Measurements from ENCODE around the gene ALG12. TPM values are rescaled to one million over a fixed set of nuclear protein-coding genes. Genes with fewer than 3 reads are reported as not detected.

Gene ALG12
- total and polyA plus RNA-seq, 2 of the 8 experiments (the other 6 are each of a cell fraction or from before 2014, with no cell fraction given) = 13.4 to 22.5 TPM

DNA sequence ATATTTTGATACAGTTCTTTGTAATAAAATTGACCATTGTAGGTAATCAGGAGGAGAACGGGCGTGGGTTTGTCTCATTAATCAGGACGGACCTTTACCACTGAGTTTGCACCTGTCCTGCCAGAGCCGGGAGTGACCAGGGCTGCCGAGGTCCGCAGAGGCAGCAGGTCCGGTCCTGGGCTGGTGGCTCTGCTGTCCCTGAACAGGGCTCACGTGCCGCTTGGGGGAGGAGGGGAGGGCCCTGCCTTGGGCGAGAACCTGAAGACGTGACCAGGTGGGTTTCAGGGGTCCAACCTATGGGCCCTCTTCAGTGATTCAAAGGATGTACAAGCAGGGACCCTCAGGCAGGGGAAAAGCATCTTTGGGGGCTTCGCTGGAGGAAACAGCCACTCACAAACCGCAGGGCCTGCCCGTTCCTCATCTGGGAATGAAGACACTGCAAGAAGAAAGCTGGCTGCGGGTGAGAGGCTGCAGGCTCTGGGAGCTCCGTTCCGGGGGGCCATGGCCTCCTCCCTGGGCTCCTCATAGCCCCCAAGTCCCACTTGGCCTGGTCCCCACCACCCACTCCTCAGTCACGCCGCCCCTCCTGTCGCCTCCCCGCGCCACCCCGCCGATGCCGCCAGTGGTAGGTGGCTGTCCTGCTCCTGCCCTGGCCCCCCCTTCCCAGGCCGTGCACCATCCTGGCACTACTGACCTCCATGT lies 9.4 kb upstream of the ALG12 start:
- H3K14ac ChIP-seq (ENCODE audit: insufficient read length) = no peak overlapping the region
- H4K91ac ChIP-seq (replicated peaks; ENCODE audit: insufficient read length, low read length) = no peak overlapping the region
- H3K56ac ChIP-seq (replicated peaks; ENCODE audit: insufficient read length, low read depth, low read length) = no peak overlapping the region
- no peak overlapping the region for H3K27ac ChIP-seq (ENCODE audit: low read depth, low read length)
- no peak overlapping the region for H3K23ac ChIP-seq (ENCODE audit: insufficient read length)
- H3K23me2 ChIP-seq (ENCODE audit: low read depth, low read length) = peaks cover 3% of the 10 kb centered on the region; the same call in 1 of the 2 replicates
- no peak overlapping the region for H2BK120ac ChIP-seq (replicated peaks; ENCODE audit: low read depth, low read length)
- no peak overlapping the region for H2BK5ac ChIP-seq (ENCODE audit: low read depth, low read length)
- H2BK20ac ChIP-seq (ENCODE audit: low read length) = no peak overlapping the region
- no peak overlapping the region for H2BK15ac ChIP-seq (ENCODE audit: low read length)
- no peak overlapping the region for H2BK12ac ChIP-seq (ENCODE audit: low read depth, low read length)
- no peak overlapping the region for H3K4ac ChIP-seq (replicated peaks; ENCODE audit: insufficient read length, low read depth, low read length)
- H3K27me3 ChIP-seq (replicated peaks in 1 of 4; ENCODE audit: control insufficient read depth in 3 of 4, extremely low read depth in 1 of 4, insufficient read depth in 3 of 4, low read length in 3 of 4) = peaks cover 0 to 12% (median 10%) of the 10 kb centered on the region in 4 experiments; a peak in 6 of 7 replicates
- peaks cover 2 to 4% of the 10 kb centered on the region in 2 experiments for H4K20me1 ChIP-seq (replicated peaks in 1 of 2; ENCODE audit: control insufficient read depth in 1 of 2, insufficient read depth in 2 of 2, low read length in 2 of 2)
- H3K79me2 ChIP-seq (ENCODE audit: control insufficient read depth in 1 of 2, insufficient read depth in 2 of 2, low read length in 2 of 2) = no peaks in the 10 kb centered on the region
- no peak overlapping the region for H3K4me3 ChIP-seq (ENCODE audit: extremely low read depth in 1 of 4, insufficient read depth in 2 of 4, low read depth in 3 of 4, low read length in 4 of 4)
- H3K36me3 ChIP-seq (ENCODE audit: control insufficient read depth in 2 of 4, insufficient read depth in 4 of 4, low read length in 3 of 4) = no peaks in the 10 kb centered on the region; a peak in 2 of 8 replicates
- H2AFZ ChIP-seq (ENCODE audit: low read length) = no peak overlapping the region
- peaks cover 0 to 3% (median 0%) of the 10 kb centered on the region in 4 experiments; a peak in 1 of 7 replicates for H3K4me1 ChIP-seq (replicated peaks in 1 of 4; ENCODE audit: control insufficient read depth in 3 of 4, insufficient read depth in 4 of 4, low read length in 3 of 4)
- H4K8ac ChIP-seq (ENCODE audit: extremely low read depth, insufficient read depth, low read length) = peak overlapping the region; percentile 35; the same call in 1 of the 2 replicates
- no peak for FAIRE-seq
- no peak for TF ChIP-seq ZNF274 (IDR thresholded peaks at IDR 0.05; ENCODE audit: borderline replicate concordance, extremely low read depth, low read length)
- TF ChIP-seq, protein P1, sequence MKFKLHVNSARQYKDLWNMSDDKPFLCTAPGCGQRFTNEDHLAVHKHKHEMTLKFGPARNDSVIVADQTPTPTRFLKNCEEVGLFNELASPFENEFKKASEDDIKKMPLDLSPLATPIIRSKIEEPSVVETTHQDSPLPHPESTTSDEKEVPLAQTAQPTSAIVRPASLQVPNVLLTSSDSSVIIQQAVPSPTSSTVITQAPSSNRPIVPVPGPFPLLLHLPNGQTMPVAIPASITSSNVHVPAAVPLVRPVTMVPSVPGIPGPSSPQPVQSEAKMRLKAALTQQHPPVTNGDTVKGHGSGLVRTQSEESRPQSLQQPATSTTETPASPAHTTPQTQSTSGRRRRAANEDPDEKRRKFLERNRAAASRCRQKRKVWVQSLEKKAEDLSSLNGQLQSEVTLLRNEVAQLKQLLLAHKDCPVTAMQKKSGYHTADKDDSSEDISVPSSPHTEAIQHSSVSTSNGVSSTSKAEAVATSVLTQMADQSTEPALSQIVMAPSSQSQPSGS (IDR thresholded peaks at IDR 0.05; ENCODE audit: low read length) = no peak
- no peak for TF ChIP-seq KDM4A (IDR thresholded peaks at IDR 0.05; ENCODE audit: low read depth, low read length, severe bottlenecking)
- no peak for TF ChIP-seq SIN3A (conservative IDR thresholded peaks at IDR 0.05 in 1 of 2, IDR thresholded peaks at IDR 0.05 in 1 of 2; ENCODE audit: low read depth in 1 of 2, low read length in 2 of 2)
- TF ChIP-seq FOSL1 (IDR thresholded peaks at IDR 0.05; ENCODE audit: insufficient read depth, low read depth, low read length) = no peak
- no peak for TF ChIP-seq CREB1 (IDR thresholded peaks at IDR 0.05)
- no peak for TF ChIP-seq CHD2 (IDR thresholded peaks at IDR 0.05; ENCODE audit: low read length)
- TF ChIP-seq TBP (IDR thresholded peaks at IDR 0.05; ENCODE audit: low read depth, low read length) = no peak
- 84% methylated on average over 26 of the region's 26 CpGs; no CpG with 5 or more reads in 1 of the 2 experiments for WGBS, 2 experiments (ENCODE audit: extremely low coverage in 1 of 2, insufficient coverage in 1 of 2, insufficient read length in 1 of 2, insufficient replicate concordance in 2 of 2, low coverage in 1 of 2, low lambda C conversion rate in 2 of 2, missing lambda C conversion rate in 1 of 2)
- H4K5ac ChIP-seq (ENCODE audit: insufficient read length, low read depth, low read length) = no peak overlapping the region
- DNase-seq (ENCODE audit: low read depth in 1 of 2, low spot score in 2 of 2) = no peak
- no peak overlapping the region for H3K18ac ChIP-seq (ENCODE audit: extremely low read depth, low read length)
- no peaks in the 10 kb centered on the region; the same call in 1 of the 2 replicates for H3K79me1 ChIP-seq (ENCODE audit: low read depth, low read length)
- CTCF ChIA-PET (ENCODE audit: partially characterized antibody) = interaction anchor here (1.0 to 1.6 kb wide), 2 partner anchors 103 to 109 kb away, joined by 3 to 4 read pairs; no protein-coding TSS in a partner anchor
- H2AK5ac ChIP-seq (ENCODE audit: low read depth, low read length) = no peak overlapping the region
- no peaks in the 10 kb centered on the region for H3K9me3 ChIP-seq (ENCODE audit: insufficient read depth in 2 of 2, low read depth in 1 of 2, low read length in 1 of 2)
- H3K4me2 ChIP-seq (ENCODE audit: insufficient read depth in 1 of 2, low read depth in 2 of 2, low read length in 2 of 2) = no peak overlapping the region
- POLR2A ChIA-PET (ENCODE audit: partially characterized antibody) = no interaction called here
- no peak overlapping the region for H3K9ac ChIP-seq (replicated peaks in 1 of 4; ENCODE audit: extremely low read depth in 1 of 4, low read depth in 3 of 4, low read length in 3 of 4)

All from H1 (cell line).